Measurements from ENCODE around the gene EFHB. TPM values are rescaled to one million over a fixed set of nuclear protein-coding genes. Genes with fewer than 3 reads are reported as not detected.
A peak's percentile ranks its signal among the peaks of the same experiment; 100 is the strongest.
"Not testable (repeated sequence)": the region's sequence is repeated elsewhere in the genome, so short reads cannot be mapped to it uniquely, and the experiment has no call there.

Gene EFHB
- total RNA-seq, 4 donors from 2014 or later = 0.35 to 2.5 (median 0.40) TPM; not detected in 1

GRCh38 chr3:19877656-19878055, 56.4 kb downstream of the EFHB start:
- no peaks in the 10 kb centered on the region for H3K27me3 ChIP-seq
- no peak overlapping the region for H3K4me3 ChIP-seq
- no peak overlapping the region for H3K27ac ChIP-seq
- no peak for DNase-seq
- no peaks in the 10 kb centered on the region for H3K9me3 ChIP-seq
- TF ChIP-seq CTCF (IDR thresholded peaks at IDR 0.05) = no peak
- no peak for TF ChIP-seq POLR2A (IDR thresholded peaks at IDR 0.05)
- H3K36me3 ChIP-seq = no peaks in the 10 kb centered on the region
- no peaks in the 10 kb centered on the region for H3K4me1 ChIP-seq

- Histone ChIP-seq H3K27me3 (no peaks in the 10 kb centered on the region), H3K36me3 (no peaks in the 10 kb centered on the region), H3K27ac (no peak overlapping the region), H3K4me1 (no peaks in the 10 kb centered on the region), H3K4me3 (no peak overlapping the region), H3K9me3 (no peaks in the 10 kb centered on the region)
- peak in 2 of 3 donors; percentile 27 to 69 for DNase-seq
- TF ChIP-seq POLR2A (IDR thresholded peaks at IDR 0.05) (no peak), CTCF (IDR thresholded peaks at IDR 0.05) (peak; percentile 28 to 87 (median 75))
These were observed 67.2 kb downstream of the EFHB start for GRCh38 chr3:19866751-19867347.

DNA sequence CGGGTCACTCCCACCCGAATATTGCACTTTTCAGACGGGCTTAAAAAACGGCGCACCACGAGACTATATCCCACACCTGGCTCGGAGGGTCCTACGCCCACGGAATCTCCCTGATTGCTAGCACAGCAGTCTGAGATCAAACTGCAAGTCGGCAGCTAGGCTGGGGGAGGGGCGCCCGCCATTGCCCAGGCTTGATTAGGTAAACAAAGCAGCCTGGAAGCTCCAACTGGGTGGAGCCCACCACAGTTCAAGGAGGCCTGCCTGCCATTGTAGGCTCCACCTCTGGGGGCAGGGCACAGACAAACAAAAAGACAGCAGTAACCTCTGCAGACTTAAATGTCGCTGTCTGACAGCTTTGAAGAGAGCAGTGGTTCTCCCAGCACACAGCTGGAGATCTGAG, 78.7 kb downstream of the EFHB start:
- H3K36me3 ChIP-seq, H3K9me3 ChIP-seq, H3K4me3 ChIP-seq, H3K27me3 ChIP-seq, H3K4me1 ChIP-seq, H3K27ac ChIP-seq, DNase-seq: not testable (repeated sequence)

DNA sequence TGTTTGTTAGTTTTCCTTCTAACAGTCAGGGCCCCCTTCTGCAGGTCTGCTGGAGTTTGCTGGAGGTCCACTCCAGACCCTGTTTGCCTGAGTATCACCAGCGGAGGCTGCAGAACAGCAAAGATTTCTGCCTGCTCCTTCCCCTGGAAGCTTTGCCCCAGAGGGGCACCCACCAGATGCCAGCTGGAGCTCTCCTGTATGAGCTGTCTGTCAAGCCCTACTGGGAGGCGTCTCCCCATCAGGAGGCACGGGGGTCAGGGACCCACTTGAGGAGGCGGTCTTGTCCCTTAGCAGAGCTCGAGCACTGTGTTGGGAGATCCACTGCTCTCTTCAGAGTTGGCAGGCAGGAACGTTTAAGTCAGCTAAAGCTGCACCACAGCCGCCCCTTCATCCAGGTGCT, 87.4 kb downstream of the EFHB start:
- not testable (repeated sequence) for DNase-seq

More for the DNA sequence above, 87.4 kb downstream of the EFHB start:
- not testable (repeated sequence) for H3K9me3 ChIP-seq, H3K36me3 ChIP-seq, H3K27ac ChIP-seq, H3K4me3 ChIP-seq, H3K4me1 ChIP-seq, H3K27me3 ChIP-seq

Other genes with a start within 250 kb of the EFHB start
- gene RAB5A, start 12.9 kb upstream of the EFHB start, total RNA-seq = 10 to 100 TPM; 56.9 to 80.4 (median 66.2) TPM
- not detected for gene PP2D1, start 78.0 kb upstream of the EFHB start, total RNA-seq
- gene KAT2B, start 106.2 kb upstream of the EFHB start, total RNA-seq = 10 to 100 TPM; 28.0 to 46.2 (median 42.9) TPM

Measured in Peyer's patch (tissue), 4 donors.